HCT116 (cell line): Measurements from ENCODE around the gene ACTL10. TPM values are rescaled to one million over a fixed set of nuclear protein-coding genes. Genes with fewer than 3 reads are reported as not detected.
"Not testable (repeated sequence)": the region's sequence is repeated elsewhere in the genome, so short reads cannot be mapped to it uniquely, and the experiment has no call there.

ENCODE experiments used
- ATAC-seq: fragments of 200-7000 bp; cut with Tn5 transposase; 2 replicates; pipeline ENCODE4 v1.9.1; 2020; ENCODE audit warnings: mild to moderate bottlenecking, moderate library complexity
- BruUV-seq: library from RNA; stranded (reverse); fragments of 400-500 nt; replicated peaks from 2 replicates; lab custom pipeline; 2021; lab: Mats Ljungman, UMichigan
- CTCF ChIA-PET: fragments of 300-600 bp; sonication (Branson Sonifier 250); formaldehyde crosslinking; loops from one replicate; lab custom pipeline; 2021; ENCODE audit warnings: antibody characterized with exemption; lab: Charles Lee
- POLR2A ChIA-PET: fragments of 300-600, 350-600 bp; sonication (Branson Sonifier 250); formaldehyde crosslinking; loops from one replicate; lab custom pipeline; 2021; ENCODE audit warnings: antibody characterized with exemption; lab: Charles Lee
- RAD21 ChIA-PET, 2 experiments: fragments of 300-600 bp; sonication (Branson Sonifier 250); formaldehyde crosslinking; loops; one replicate each; lab custom pipeline; 2023; ENCODE audit warnings: low total read pairs in 2 of 2; ENCODE audit not compliant: uncharacterized antibody in 2 of 2, unreplicated experiment in 2 of 2, low non-redundant PET in 1 of 2; lab: Charles Lee
- DNase-seq: peaks from one replicate; pipeline ENCODE4 v3.0.0-alpha.2; 2010; ENCODE audit warnings: low read depth, low spot score
- H2AFZ ChIP-seq: fragments of 200-600 bp; shearing (Covaris generic), sonication (generic); 2 replicates; pipeline ENCODE4 v1.6.1; 2017; ENCODE audit warnings: low read depth, mixed run types, mixed read lengths, antibody characterized with exemption, low read length; ENCODE audit not compliant: poor library complexity, severe bottlenecking
- H3K27ac ChIP-seq: 2 replicates; pipeline ENCODE4 v1.5.1; 2012; ENCODE audit warnings: low read depth, low read length
- H3K27me3 ChIP-seq: fragments of 200-600 bp; sonication (generic); 2 replicates; pipeline ENCODE4 v1.6.1; 2016; ENCODE audit warnings: mixed run types, low read length, mixed read lengths; ENCODE audit not compliant: insufficient read depth
- H3K36me3 ChIP-seq, 2 experiments: fragments of 200-500 bp in 1 of 2; fragments of 200-600 bp in 1 of 2; sonication (Bioruptor generic) in 1 of 2; sonication (generic) in 1 of 2; 2 replicates each; pipeline versions ENCODE4 v1.5.1 to v1.6.1; 2014 to 2016; ENCODE audit warnings: low read length in 2 of 2, inconsistent platforms in 1 of 2, mixed read lengths in 1 of 2, mixed run types in 1 of 2; ENCODE audit not compliant: insufficient read depth in 2 of 2, control insufficient read depth in 1 of 2
- H3K4me1 ChIP-seq, 2 experiments: fragments of 200-600 bp in 1 of 2; sonication (generic) in 1 of 2; 2 replicates each; pipeline versions ENCODE4 v1.5.1 to v1.6.1; 2012 to 2017; ENCODE audit warnings: low read length in 2 of 2, inconsistent platforms in 1 of 2, mild to moderate bottlenecking in 1 of 2, mixed read lengths in 1 of 2, mixed run types in 1 of 2, moderate library complexity in 1 of 2; ENCODE audit not compliant: insufficient read depth in 2 of 2, control insufficient read depth in 1 of 2
- H3K4me2 ChIP-seq: fragments of 200-600 bp; sonication (generic); 2 replicates; pipeline ENCODE4 v1.6.1; 2017; ENCODE audit warnings: mixed run types, low read length, mixed read lengths
- H3K4me3 ChIP-seq, 2 experiments: fragments of 200-600 bp in 1 of 2; sonication (generic) in 1 of 2; replicated peaks in 1 of 2; 2 replicates each; pipeline ENCODE4 v1.5.1; 2011 to 2016; ENCODE audit warnings: low read length in 2 of 2, control low read depth in 1 of 2, low read depth in 1 of 2, mild to moderate bottlenecking in 1 of 2, mixed read lengths in 1 of 2, mixed run types in 1 of 2
- H3K79me2 ChIP-seq: fragments of 200-600 bp; sonication (generic); 2 replicates; pipeline ENCODE4 v1.6.1; 2017; ENCODE audit warnings: mild to moderate bottlenecking, mixed run types, low read length, moderate library complexity, mixed read lengths; ENCODE audit not compliant: insufficient read depth
- H3K9ac ChIP-seq: fragments of 200-600 bp; sonication (generic); 2 replicates; pipeline ENCODE4 v1.6.1; 2016; ENCODE audit warnings: low read length, mixed read lengths
- H3K9me2 ChIP-seq: fragments of 200-600 bp; sonication (generic), shearing (Covaris generic); 2 replicates; pipeline ENCODE4 v1.6.1; 2017; ENCODE audit warnings: mixed run types, mild to moderate bottlenecking, moderate library complexity; ENCODE audit not compliant: insufficient read depth
- H3K9me3 ChIP-seq, 2 experiments: fragments of 200-500 bp in 1 of 2; fragments of 200-600 bp in 1 of 2; sonication (Bioruptor generic) in 1 of 2; sonication (generic) in 1 of 2; 2 replicates each; pipeline ENCODE4 v1.6.1; 2014 to 2017; ENCODE audit warnings: low read length in 2 of 2, mixed read lengths in 2 of 2, inconsistent platforms in 1 of 2, low read depth in 1 of 2, mild to moderate bottlenecking in 1 of 2, mixed run types in 1 of 2, moderate library complexity in 1 of 2; ENCODE audit not compliant: control insufficient read depth in 1 of 2, insufficient read depth in 1 of 2
- H4K20me1 ChIP-seq: fragments of 200-600 bp; sonication (generic), shearing (Covaris generic); 2 replicates; pipeline ENCODE4 v1.6.1; 2017; ENCODE audit warnings: mixed run types, mild to moderate bottlenecking, moderate library complexity; ENCODE audit not compliant: insufficient read depth
- CBX3 ChIP-seq: IDR thresholded peaks from 2 replicates; pipeline ENCODE4 v1.6.1; 2012; ENCODE audit warnings: low read depth
- CEBPB ChIP-seq: IDR thresholded peaks from 2 replicates; pipeline ENCODE4 v1.6.1; 2012; ENCODE audit warnings: low read depth
- EGR1 ChIP-seq: IDR thresholded peaks from 2 replicates; pipeline ENCODE4 v1.6.1; 2012; ENCODE audit warnings: low read depth
- EZH2 ChIP-seq: fragments of 200-600 bp; sonication (generic); IDR thresholded peaks from 2 replicates; pipeline ENCODE4 v1.6.1; 2017; ENCODE audit warnings: antibody characterized with exemption, mixed run types
- JUND ChIP-seq: IDR thresholded peaks from 2 replicates; pipeline ENCODE4 v1.6.1; 2012
- POLR2A ChIP-seq: IDR thresholded peaks from 2 replicates; pipeline ENCODE4 v1.7.0; 2011; ENCODE audit warnings: borderline replicate concordance; ENCODE audit not compliant: insufficient read depth, insufficient read length; ENCODE audit errors: extremely low read depth
- POLR2AphosphoS5 ChIP-seq: IDR thresholded peaks from 2 replicates; pipeline ENCODE4 v1.6.1; 2011; ENCODE audit warnings: mild to moderate bottlenecking, low read depth, low read length, moderate library complexity
- SIN3A ChIP-seq: IDR thresholded peaks from 2 replicates; pipeline ENCODE4 v1.6.1; 2012; ENCODE audit warnings: low read depth
- YY1 ChIP-seq: IDR thresholded peaks from 2 replicates; pipeline ENCODE4 v1.6.1; 2011; ENCODE audit warnings: low read length, low read depth, moderate library complexity, mild to moderate bottlenecking; ENCODE audit not compliant: insufficient replicate concordance; ENCODE audit errors: extremely low read depth
- ZFX ChIP-seq: fragments of 450-650 bp; IDR thresholded peaks from 2 replicates; pipeline ENCODE4 v1.6.1; 2017
- ZNF274 ChIP-seq: fragments of 200-500 bp; sonication (Bioruptor generic); IDR thresholded peaks from 2 replicates; pipeline ENCODE4 v1.6.1; 2014; ENCODE audit warnings: mild to moderate bottlenecking, low read depth, low read length, inconsistent platforms
- intact Hi-C: fragments of 100-400 bp; cut with micrococcal nuclease; formaldehyde crosslinking; loops from 2 replicates; pipeline ENCODE4 v1.10.0; 2022
- total RNA-seq: library from RNA; stranded (reverse); gene quantifications from one replicate; pipeline ENCODE4 v1.2.1, GENCODE V29; 2021; ENCODE audit not compliant: unreplicated experiment
- TF ChIP-seq, protein P1 (sequence below): IDR thresholded peaks from 2 replicates; pipeline ENCODE4 v1.6.1; 2012; ENCODE audit warnings: low read depth

Gene ACTL10
- total RNA-seq, 1 experiment from 2014 or later, result 0.22 TPM

DNA sequence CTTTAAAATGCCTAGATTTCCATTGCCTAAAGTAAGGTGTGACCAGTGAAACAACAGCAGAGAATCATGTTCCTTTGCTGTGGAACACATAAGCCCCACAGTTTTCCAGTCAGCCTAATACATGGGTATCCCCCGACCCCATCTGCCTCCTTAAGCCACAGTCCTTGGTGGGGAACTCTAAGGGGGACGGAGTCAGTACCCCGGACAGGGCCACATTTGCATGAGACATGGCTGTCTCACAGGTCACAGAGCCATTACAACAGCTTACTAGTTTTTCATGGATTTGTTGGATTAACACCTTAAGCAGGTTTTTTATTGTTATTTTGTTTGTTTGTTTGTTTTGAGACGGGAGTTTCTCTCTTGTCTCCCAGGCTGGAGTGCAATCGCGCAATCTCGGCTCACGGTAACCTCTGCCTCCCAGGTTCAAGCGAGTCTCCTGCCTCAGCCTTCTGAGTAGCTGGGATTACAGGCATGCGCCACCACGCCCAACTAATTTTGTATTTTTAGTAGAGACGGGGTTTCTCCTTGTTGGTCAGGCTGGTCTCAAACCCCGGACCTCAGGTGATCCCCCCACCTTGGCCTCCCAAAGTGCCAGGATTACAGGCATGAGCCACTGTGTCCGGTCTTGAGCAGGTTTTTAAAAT lies 19.7 kb upstream of the ACTL10 start:
- H3K4me1 ChIP-seq, RAD21 ChIA-PET, POLR2A ChIA-PET, H3K9me3 ChIP-seq, H3K27me3 ChIP-seq, H3K4me3 ChIP-seq, H2AFZ ChIP-seq, H4K20me1 ChIP-seq, H3K9ac ChIP-seq, H3K36me3 ChIP-seq, ATAC-seq, DNase-seq, intact Hi-C loops, H3K4me2 ChIP-seq, CTCF ChIA-PET, H3K9me2 ChIP-seq, BruUV-seq, H3K27ac ChIP-seq, H3K79me2 ChIP-seq: not testable (repeated sequence)
- TF ChIP-seq, protein P1, sequence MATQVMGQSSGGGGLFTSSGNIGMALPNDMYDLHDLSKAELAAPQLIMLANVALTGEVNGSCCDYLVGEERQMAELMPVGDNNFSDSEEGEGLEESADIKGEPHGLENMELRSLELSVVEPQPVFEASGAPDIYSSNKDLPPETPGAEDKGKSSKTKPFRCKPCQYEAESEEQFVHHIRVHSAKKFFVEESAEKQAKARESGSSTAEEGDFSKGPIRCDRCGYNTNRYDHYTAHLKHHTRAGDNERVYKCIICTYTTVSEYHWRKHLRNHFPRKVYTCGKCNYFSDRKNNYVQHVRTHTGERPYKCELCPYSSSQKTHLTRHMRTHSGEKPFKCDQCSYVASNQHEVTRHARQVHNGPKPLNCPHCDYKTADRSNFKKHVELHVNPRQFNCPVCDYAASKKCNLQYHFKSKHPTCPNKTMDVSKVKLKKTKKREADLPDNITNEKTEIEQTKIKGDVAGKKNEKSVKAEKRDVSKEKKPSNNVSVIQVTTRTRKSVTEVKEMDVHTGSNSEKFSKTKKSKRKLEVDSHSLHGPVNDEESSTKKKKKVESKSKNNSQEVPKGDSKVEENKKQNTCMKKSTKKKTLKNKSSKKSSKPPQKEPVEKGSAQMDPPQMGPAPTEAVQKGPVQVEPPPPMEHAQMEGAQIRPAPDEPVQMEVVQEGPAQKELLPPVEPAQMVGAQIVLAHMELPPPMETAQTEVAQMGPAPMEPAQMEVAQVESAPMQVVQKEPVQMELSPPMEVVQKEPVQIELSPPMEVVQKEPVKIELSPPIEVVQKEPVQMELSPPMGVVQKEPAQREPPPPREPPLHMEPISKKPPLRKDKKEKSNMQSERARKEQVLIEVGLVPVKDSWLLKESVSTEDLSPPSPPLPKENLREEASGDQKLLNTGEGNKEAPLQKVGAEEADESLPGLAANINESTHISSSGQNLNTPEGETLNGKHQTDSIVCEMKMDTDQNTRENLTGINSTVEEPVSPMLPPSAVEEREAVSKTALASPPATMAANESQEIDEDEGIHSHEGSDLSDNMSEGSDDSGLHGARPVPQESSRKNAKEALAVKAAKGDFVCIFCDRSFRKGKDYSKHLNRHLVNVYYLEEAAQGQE, result peak; percentile 42

DNA sequence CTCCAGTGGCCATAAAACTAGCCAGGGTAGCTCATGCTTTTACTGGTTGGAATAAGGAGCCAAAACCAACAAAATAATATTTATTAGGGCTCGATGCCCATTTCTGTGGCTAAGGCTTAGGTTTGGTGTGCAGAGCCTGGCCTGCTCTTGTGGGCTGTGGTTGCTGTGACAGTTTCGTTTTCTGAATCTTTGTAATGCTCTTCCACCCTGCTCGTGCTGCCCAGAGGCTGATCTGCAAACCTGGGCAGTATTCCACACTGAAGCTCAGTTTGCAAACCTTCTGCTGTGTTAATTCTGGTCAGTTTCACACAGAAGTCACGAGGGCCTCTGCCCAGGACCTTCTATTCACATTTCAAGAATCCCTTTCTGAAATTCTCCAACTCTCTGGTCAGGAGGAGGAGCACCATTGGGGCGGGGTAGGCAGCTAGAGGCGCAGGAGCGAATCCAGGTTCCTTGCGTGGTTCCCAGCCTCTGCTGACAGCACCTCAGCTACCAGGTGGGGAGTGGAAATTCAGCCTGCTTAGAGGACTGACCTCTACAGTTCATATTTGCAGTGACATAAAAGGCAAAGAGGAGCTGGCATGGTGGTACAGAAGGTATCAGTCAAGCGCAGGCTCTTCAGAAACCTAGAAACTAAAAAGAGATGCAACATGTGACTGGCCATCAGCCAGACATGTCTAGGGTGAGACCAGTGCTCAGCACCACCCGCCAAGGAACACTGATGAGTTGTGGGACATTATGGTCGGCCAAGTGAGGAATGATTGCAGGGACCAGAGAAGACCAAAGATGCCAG lies 18.9 kb upstream of the ACTL10 start:
- Histone ChIP-seq H3K36me3 (peaks cover 0 to 5% of the 10 kb centered on the region in 2 experiments; a peak in 2 of 4 replicates), H3K9ac (no peak overlapping the region), H3K9me2 (no peaks in the 10 kb centered on the region), H2AFZ (no peak overlapping the region), H3K79me2 (no peaks in the 10 kb centered on the region), H4K20me1 (no peaks in the 10 kb centered on the region), H3K4me2 (no peak overlapping the region), H3K9me3 (no peaks in the 10 kb centered on the region), H3K27me3 (no peaks in the 10 kb centered on the region), H3K4me1 (peaks cover 0 to 4% of the 10 kb centered on the region in 2 experiments; a peak in 1 of 4 replicates), H3K4me3 (no peak overlapping the region), H3K27ac (no peak overlapping the region)
- ChIA-PET POLR2A (no interaction called here), RAD21 (no interaction called here), CTCF (no interaction called here)
- no peak for ATAC-seq
- DNase-seq, result no peak
- BruUV-seq, result no TSS peak
- intact Hi-C loops, result no loop called here
- TF ChIP-seq CEBPB (no peak), JUND (no peak), SIN3A (no peak), CBX3 (no peak), EGR1 (no peak), ZNF274 (no peak), YY1 (no peak), POLR2A (no peak), POLR2AphosphoS5 (no peak), EZH2 (no peak), ZFX (no peak)
- TF ChIP-seq, protein P1, result no peak
